T-helper 9 cell (primary cell): Measurements from ENCODE around the gene TRHDE.
"Not testable (repeated sequence)": the region's sequence is repeated elsewhere in the genome, so short reads cannot be mapped to it uniquely, and the experiment has no call there.

Experiments
- DNase-seq: peaks from one replicate; pipeline ENCODE4 v3.0.0-alpha.2; 2020

TRHDE gene

DNA sequence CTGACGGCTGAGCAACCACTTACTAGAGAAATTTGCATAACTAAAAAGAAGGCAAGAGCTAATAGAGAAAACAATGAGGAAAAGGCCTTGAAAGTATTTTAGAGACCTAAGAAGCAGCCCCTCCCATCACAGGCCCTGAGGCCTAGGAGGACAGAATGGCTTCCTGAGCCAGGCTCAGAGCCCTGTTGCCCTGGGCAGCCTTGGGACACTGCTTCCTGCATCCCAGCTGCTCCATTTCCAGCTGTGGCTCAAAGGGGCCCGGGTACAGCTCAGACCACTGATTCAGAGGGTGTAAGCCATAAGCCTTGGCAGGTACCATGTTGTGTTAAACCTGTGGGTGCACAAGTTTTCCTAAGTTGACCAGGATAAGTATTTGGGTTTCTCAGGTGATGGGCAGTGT lies 181.4 kb downstream of the TRHDE start:
- no peak for DNase-seq

DNA sequence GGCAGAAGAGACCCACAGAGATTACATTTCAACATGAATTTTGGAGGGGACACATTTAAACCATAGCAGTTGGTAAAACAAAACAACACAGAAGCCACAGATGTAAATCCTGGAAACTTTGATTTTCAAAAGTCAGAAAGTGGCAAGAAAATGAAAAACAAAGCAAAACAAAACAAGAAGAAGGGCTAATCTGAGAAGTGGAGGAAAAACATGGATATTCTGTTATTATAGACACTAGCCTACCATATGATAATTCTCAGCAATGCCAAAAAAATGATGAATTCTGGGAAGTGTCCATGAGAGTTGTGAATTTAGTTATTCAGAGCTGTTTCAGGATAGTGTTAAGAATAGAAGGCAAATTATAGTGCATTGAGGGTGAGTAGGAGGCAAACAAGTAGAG lies 192.3 kb downstream of the TRHDE start:
- DNase-seq, result no peak

DNA sequence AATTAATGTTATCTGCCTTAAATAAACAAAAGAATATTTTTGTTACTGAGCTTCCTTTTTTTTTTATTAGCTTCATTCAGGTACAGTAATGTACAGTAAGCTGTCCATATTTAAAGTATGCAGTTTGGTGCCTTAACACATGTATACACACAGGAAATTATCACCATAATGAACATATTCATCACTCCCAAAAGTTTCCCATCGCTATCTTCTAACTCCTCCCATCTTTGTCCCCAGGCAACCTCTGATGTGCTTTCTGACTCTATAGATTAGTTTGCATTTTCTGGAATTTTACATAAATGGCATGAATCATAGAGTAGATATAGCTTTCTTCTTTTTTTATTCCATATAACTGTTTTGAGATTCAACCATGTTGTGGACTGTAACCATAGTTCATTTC lies 193.0 kb downstream of the TRHDE start:
- DNase-seq, result no peak

DNA sequence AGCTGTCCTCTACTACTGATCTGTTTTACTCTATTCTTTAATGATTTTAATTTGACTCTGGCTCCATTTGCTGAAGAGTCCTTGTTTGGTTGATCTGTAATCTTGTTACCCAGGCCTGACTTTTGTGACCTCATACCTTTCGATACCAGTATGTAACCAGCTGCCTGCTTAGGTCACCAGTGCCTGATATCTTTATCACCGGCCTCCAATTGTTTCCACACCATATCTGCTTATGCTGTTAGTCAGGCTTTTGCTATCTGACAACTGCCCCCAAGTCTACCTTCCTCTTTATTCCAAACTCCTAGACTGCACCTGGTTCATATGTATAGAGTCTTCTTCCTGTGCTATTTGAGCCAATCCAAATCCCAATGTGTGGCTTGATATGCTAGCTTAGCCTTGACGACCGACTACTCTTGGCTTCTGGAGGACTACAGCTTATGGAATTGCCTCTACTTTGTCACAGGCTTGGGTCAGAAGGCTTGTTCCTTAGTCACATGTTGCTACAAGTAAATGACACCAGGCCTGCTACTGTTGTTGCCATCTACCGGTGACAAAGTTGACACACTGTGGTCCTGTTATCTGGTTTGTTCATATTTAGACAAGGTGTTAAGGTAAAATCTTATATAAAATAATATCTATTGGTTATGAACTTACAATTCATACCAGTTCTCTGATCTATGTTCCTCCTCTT lies 193.9 kb downstream of the TRHDE start:
- DNase-seq, result no peak

DNA sequence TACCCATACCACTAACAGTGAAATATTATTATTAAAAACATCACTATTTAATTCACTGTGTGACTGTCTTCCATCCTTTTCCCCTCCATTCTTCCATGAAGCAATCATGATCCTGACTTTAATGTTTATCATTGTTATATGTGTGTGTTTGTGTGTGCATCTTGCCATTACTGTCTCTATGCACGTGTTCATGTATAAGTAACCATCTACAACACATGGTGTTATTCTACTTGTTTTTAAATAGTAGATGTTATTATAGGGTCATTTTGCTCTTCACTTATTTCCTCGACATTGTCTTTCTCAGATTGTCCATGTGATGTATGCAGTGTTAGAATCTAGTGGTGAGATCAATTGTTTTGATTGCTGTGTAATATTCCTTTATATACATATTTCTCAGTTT lies 195.8 kb downstream of the TRHDE start:
- no peak for DNase-seq

DNA sequence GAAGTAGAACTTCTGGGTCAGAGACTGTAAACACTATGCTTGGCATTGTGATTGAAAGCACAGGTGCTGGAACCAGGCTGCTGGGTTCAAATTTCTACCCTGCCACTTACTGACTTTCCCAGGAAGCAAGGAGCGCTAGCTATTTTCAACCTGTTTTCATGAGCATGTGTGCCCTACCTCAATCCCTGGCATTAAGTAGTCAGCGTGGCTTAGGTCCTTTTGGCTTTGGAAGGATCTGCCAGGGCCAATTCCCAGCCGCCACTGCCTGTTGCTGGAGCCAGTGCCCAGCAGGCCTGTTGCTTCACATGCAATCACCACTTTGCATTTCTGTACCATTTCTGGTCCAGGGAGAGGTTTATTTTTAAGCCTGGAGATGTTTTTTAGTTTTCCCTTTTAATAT lies 196.3 kb downstream of the TRHDE start:
- DNase-seq, result no peak

DNA sequence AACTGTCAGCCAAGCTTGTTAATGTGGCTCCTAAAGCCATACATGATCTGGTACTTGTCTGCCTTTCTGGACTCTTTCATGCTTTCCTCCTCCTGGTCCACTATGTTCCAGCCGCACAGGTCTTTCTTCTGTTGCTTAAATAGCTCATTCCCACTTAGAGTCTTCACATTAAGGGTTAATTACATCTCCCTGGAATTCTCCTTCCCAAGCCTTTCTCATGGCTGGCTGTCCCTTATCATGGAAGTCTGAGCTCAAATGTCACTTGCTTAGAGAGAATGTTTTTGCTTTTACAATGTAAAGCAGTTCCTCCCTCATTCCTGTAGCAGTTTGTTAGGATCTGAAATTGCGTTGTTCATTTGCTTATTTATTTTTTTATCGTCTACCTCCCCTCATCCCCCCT lies 199.6 kb downstream of the TRHDE start:
- no peak for DNase-seq

DNA sequence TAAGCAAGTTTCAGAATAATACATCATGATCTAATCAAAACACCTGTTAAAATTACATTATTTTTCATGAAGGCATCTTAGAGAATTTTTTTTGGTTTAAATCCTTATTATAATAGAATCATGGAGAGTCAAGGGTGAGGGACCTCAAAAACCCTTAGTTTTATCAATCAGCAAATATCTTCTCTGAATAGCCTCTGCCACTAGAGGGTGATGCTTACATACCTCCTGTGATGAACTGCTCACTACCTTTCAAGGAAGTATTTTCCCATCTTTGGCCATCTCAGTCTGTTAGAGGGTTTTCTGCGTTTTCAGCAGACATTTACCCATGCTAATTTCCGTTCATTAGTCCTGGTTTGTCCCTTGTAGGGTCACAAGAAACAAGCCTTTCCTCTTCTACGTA lies 200.2 kb downstream of the TRHDE start:
- DNase-seq, result no peak

DNA sequence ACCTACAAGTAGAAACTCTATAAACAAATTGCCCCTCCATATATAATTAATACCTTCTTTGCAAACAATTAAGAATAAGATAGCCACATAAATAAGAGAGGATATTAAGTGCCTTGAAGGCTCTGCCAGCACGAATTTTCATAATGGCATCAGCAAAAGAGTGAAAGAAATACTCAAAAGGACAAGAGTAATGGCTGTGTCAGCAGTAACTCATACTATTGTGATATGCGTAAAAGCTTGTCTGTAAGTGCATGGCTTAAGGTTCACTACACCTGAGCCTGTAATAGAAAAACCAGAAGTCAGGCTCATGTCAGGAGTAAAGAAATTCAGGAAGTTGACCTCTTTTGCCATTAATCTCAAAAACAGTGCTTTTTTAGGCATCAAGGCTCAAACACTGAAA lies 204.1 kb downstream of the TRHDE start:
- DNase-seq, result no peak

DNA sequence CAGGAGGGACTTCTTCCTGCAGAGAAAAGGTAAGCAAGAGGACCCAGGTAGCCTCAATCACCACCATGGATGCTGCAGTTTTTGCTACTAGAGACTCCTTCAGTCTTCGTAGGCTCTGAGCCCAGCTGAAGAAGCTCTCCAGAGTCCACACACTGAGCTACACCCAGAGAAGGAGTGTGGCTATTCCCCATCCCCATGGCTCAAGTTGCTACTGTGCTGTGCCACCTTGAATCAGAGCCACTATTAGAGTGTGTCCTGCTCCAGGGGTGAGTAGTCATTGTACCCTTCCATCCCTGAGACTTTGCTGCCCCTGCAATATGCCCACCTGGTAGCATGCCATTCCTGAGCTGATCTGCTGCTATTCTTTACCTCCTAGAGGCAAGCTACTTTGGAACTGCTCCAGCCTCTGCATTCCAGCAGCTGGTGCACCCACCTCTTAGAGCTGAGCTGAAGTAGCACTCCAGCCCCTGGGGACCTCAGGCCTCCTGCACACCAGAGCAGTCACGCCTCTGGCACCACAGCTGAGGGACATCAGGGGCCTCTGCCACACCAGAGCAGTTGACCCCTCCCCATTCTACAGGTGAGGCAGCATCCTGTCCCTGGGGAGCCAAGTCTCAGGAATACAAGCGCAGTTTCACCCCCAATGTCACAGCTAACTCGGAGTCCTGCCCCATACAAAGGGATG lies 213.0 kb downstream of the TRHDE start:
- no peak for DNase-seq

DNA sequence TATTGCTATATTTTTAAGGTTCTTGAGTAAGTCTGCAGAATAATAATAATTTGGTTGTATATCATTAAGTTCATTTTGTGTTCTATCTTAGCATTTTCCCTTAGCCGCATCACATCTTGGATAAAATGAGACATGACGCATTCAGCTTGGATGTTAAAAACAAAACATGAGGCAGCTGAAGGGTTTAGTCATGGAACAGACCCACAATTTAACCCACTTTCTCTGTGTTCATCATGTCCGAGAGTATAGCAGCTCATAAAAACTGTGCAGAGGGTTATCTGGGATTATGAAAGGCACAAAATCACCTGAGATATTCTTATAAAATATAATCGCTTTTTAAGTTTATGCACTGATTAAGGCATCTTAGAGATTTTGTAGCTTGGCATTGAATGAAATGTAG lies 219.3 kb downstream of the TRHDE start:
- no peak for DNase-seq

DNA sequence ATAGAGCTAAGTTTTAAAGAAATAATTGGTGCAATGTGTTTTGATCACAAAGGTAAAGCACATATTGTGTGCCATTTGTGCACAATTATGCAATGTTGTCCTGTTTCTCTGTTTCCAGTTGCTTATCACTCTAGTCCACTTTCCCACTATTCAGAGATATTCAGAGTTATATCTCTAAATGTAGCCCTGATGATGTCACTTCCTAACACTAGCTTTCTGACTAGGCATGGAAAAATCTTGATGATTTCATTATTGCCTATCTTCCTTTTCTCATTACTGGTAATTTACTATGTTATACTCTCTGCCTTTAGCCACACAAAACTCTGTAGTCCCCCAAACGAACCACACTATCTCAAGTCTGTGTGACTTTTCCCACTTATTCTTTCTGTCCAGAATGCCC lies 221.2 kb downstream of the TRHDE start:
- no peak for DNase-seq

DNA sequence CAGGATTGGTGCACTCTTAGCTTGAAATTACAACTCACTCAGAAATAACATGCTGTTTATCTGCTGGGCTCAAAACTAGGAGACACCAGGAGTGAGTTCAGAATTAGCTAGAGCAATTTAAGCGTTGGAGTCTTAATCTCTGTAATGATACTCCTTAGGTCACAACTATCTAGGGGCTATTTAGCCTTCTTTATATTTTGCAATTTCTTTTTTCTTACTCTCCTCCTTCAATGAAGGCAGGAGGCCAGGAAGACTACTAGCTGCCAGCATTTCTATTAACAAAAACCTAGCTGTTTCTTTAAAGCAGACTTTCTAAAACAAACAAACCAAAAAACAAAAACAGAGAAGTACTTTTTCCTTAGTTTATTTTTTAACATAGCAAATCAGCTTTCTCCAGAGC lies 226.2 kb downstream of the TRHDE start:
- DNase-seq, result no peak

DNA sequence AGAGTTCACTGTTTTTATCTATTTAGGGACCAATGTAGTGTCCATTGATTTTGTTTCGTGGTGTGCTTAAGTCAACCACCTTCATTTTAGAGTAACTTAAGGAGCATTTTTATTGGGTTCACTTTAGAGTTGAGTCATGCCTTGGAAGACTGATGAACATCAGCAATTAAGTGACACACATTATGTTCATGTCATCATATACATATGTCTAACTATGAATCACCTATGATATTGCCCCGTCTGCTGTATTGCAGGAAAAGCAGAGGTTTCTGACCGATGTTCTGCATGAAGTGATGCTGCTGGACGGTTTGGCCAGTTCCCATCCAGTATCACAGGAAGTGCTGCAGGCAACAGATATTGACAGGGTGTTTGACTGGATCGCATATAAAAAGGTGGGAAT lies 227.1 kb downstream of the TRHDE start:
- no peak for DNase-seq

DNA sequence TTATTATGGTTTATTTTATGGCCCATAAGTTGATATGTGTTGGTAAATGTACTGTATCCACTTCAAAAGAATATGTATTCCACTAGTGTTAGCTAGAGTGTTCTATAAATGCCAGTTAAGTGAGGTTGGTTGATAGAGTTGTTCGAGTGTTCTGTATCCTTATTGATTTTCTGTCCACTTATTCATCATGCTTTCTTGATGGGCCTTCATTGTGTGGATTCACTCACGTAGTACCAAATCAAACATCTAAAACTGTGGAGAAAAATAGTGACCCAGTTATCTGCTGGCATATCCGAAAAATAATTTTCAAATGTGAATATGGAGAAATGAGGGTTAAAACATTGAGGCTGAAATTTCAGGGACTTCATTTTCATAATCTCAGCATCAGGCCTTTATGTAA lies 230.4 kb downstream of the TRHDE start:
- DNase-seq, result no peak

DNA sequence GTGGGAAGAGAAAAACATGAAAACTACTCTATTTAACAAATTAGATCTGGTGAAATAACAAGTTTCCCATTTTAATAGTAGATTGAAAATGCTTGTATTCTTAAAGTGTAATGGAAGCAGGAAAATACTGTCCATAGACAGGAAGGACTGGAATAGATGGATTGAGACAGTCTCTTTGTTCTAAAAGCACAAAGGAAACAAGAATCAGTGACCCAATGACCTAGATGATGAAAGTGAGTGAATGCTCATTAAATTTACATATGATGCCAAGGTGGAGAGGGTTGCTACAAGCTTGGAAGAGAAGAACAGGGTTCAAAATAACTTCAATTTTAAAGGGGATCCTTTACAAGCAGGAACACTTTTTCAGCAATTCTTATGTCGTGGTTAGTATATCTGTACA lies 233.1 kb downstream of the TRHDE start:
- no peak for DNase-seq

DNA sequence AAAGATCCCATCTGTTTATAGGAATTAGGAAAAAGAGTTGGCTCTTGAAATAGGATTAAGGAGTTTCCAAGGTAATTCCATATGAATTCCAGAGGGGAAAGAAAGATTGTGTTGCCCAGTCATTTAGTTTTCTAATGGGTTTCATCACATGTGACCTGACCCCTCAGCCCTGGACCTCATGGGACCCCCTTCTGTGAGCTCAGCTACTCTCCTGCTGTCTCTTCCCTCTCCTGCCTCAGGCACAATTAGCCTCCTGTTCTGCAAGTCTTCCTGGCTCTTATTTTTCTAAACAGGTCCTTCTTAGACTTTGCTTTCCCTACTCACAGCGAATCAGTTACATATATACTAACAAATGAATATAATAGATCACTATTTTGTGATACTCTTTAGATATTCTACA lies 237.7 kb downstream of the TRHDE start:
- DNase-seq, result no peak

DNA sequence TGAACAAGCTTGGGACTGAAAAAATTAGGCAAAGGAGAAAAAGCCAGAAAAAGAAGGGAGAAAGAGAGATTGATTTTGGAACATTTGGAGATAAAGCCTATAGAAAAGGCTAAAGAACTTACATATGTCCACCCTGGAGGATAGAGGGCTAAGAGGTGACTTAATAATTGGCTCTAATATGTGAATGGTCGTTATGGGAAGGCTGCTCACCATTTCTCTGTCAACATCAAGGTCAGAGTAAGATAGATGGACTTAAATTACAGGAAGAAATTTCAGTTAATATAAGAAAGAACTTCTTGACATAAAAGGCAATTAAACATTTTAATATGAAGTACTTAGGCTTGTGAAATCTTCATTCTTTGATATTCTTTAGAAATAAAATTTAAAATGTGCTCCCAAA lies 238.6 kb downstream of the TRHDE start:
- DNase-seq, result no peak

DNA sequence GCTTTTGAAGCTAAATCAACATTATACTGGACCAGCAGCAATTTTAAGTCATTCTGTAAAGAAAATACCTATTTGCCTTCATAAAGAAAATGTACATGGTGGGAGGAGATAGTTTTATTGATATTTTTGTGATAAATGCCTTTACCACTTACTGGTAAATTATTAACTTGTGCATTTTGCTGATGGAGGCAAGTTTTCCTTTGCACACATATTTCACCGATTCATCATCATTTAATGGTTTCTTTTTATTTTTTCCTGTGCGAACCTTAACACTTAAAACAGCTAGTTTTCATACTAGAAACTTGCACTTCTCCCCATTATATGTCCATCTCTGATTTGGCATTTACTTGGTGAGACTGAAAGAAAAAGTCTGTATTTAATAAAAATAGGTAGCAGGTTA lies 239.3 kb downstream of the TRHDE start:
- DNase-seq, result no peak

DNA sequence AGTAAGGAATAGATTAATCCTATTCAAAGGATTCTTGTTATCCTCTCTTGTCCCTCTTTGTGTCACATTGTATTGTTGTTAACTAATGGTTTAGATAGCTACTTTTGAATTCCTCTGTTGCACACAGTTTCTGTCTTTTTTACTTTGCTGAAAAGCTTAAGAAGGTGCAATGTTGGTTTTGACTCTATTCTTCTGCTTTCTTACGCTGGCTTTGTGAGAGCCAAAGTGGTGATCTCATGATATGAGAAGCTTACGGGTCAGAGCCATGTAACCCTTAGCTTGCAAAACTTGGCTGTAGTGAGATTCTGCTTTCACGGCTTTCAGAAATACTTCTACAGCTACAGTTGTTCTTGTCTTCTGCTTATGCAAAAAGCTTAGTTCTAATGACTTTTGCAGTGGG lies 239.7 kb downstream of the TRHDE start:
- no peak for DNase-seq

DNA sequence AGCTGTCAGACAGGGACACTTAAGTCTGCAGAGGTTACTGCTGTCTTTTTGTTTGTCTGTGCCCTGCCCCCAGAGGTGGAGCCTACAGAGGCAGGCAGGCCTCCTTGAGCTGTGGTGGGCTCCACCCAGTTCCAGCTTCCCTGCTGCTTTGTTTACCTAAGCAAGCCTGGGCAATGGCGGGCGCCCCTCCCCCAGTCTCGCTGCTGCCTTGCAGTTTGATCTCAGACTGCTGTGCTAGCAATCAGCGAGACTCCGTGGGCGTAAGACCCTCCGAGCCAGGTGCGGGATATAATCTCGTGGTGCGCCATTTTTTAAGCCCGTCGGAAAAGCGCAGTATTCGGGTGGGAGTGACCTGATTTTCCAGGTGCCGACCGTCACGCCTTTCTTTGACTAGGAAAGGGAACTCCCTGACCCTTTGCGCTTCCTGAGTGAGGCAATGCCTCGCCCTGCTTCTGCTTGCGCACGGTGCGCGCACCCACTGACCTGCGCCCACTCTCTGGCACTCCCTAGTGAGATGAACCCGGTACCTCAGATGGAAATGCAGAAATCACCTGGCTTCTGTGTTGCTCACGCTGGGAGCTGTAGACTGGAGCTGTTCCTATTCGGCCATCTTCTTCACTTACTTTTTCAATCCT lies 248.0 kb downstream of the TRHDE start:
- DNase-seq, result not testable (repeated sequence)

DNA sequence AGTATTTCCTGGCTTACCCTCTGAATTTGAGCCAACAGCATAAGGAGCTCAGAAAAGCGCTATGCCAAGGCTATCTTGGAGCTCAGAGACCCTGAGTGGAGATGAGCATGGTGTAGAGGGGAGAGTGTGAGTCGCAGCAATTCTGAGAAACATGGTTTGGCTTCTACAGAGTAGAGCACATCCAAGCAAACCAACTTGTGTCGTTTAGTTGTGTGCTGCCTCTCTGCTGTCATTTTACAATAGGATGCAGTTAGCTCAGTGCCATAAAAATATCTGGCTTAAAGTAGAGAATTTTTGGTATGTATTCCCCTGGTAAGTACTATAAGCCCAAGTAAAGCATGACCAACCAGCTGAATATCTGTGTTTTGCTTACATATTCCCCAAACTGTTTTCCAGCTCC lies 249.2 kb downstream of the TRHDE start:
- no peak for DNase-seq

DNA sequence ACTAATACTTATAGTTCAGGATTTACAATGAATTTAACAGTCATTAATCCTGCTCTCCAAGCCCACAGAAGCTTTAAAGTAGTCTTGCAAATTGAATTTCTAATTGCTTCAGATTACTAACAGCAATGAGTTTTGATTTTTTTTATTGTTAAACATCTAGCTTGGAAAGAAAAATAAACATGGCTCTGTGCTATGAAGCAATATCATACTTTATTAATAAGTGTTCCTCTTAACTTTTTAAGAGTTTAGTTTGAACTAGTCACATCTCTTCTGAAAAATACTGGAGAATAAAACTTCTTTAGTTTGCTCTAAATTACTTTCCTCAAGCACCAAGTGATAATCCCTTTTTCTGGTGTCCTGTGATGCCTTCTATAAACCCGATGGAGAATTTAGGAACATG lies 250.2 kb downstream of the TRHDE start:
- no peak for DNase-seq

DNA sequence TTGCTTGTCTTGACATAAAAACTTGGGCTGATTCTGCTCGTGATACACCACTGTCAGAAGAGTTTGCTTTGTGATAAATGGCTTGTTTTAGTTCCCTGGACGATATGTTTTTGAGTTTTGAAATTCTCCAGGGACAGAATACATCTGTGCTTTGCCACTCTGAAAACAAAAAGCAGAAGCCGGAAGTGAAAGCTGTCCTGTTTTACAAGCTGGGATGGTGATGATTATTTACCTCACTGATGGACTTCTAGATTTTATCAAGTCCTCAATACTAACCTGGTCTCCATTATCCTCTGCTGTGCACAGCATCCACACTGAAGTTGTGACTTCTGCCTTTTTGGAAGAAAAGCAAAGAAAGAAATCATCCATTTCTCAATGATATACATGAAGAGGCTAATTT lies 251.6 kb downstream of the TRHDE start:
- no peak for DNase-seq
